ENCODE results near the gene POLR3GL.

DNA sequence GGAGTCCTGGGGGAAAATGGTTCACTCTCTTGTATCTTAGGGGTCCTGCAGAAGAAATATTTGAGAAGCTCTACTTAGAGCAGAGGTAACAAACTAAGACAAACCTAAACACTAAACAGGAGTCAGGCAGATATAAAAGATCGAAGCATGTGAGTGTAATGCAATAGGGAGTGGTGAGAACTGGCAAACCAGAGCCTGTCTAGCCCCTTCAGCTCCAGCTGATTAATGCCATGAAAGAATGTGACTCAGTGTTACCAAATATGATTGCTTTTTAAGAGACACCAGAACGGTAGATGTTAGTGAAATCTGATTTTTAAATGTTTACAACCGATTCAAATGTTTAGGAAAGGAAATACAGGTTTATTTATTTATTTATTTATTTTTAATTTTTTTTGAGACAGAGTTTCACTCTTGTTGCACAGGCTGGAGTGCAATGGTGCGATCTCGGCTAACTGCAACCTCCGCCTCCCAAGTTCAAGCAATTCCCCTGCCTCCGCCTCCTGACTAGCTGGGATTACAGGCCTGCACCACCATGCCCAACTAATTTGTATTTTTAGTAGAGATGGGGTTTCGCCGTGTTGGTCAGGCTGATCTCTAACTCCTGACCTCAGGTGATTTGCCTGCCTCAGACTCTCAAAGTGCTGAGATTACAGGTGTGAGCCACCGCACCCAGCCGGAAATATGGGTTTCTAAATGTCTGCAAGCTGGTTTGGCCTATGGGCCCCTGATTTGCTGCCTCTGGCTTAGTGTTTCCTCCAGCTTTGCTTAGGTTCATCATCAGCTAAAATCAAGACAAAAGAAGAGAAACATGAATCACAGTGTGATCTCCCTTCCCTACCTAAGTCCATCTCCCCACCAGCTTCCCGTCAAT lies 19.7 kb downstream of the POLR3GL start:
- TF ChIP-seq POLR2AphosphoS5 (IDR thresholded peaks at IDR 0.05) (no peak), POLR2A (IDR thresholded peaks at IDR 0.05) (no peak)
- TF ChIP-seq, protein P1, sequence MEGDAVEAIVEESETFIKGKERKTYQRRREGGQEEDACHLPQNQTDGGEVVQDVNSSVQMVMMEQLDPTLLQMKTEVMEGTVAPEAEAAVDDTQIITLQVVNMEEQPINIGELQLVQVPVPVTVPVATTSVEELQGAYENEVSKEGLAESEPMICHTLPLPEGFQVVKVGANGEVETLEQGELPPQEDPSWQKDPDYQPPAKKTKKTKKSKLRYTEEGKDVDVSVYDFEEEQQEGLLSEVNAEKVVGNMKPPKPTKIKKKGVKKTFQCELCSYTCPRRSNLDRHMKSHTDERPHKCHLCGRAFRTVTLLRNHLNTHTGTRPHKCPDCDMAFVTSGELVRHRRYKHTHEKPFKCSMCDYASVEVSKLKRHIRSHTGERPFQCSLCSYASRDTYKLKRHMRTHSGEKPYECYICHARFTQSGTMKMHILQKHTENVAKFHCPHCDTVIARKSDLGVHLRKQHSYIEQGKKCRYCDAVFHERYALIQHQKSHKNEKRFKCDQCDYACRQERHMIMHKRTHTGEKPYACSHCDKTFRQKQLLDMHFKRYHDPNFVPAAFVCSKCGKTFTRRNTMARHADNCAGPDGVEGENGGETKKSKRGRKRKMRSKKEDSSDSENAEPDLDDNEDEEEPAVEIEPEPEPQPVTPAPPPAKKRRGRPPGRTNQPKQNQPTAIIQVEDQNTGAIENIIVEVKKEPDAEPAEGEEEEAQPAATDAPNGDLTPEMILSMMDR (IDR thresholded peaks at IDR 0.05) = no peak

Data from upper lobe of left lung (tissue), 4 donors.